PFSK-1 (cell line): Measurements from ENCODE around the gene ETS2.

Experiments
- FOXP2 ChIP-seq: optimal IDR thresholded peaks from 2 replicates; pipeline ENCODE3; 2011; ENCODE audit warnings: borderline replicate concordance, control low read depth, inconsistent platforms; ENCODE audit not compliant: insufficient read depth; ENCODE audit errors: extremely low read length, extremely low read depth
- POLR2AphosphoS5 ChIP-seq: IDR thresholded peaks from 2 replicates; pipeline ENCODE4 v1.6.1; 2012; ENCODE audit warnings: low read depth, mild to moderate bottlenecking, control low read depth, low read length, moderate library complexity
- REST ChIP-seq, 2 experiments: IDR thresholded peaks; 2 replicates each; pipeline versions ENCODE4 v1.6.1 to v1.8.0; 2011 to 2012; ENCODE audit warnings: low read depth in 2 of 2, low read length in 2 of 2, control low read depth in 1 of 2, inconsistent platforms in 1 of 2, mild to moderate bottlenecking in 1 of 2, moderate library complexity in 1 of 2; ENCODE audit not compliant: insufficient read depth in 1 of 2
- SIN3A ChIP-seq: IDR thresholded peaks from 2 replicates; pipeline ENCODE4 v1.6.1; 2012; ENCODE audit warnings: mild to moderate bottlenecking, low read length, moderate library complexity, borderline replicate concordance; ENCODE audit not compliant: insufficient read depth
- TAF1 ChIP-seq: IDR thresholded peaks from 2 replicates; pipeline ENCODE4 v1.6.1; 2012; ENCODE audit warnings: low read length, control low read depth, borderline replicate concordance; ENCODE audit not compliant: insufficient read depth

- no peak for TF ChIP-seq REST (IDR thresholded peaks at IDR 0.05; ENCODE audit: insufficient read depth in 1 of 2, low read depth in 2 of 2, low read length in 2 of 2)
- TF ChIP-seq POLR2AphosphoS5 = no peak
- TF ChIP-seq SIN3A = no peak
- TF ChIP-seq TAF1 = no peak
- TF ChIP-seq FOXP2 = no peak
Observed at GRCh38 chr21:38789275-38789674, 16.5 kb upstream of the ETS2 start.
